Spleen (tissue), 11 donors: ENCODE measurements around the gene COQ4. TPM values are rescaled to one million over a fixed set of nuclear protein-coding genes. Genes with fewer than 3 reads are reported as not detected.

Experiments used
- DNase-seq: peaks from one replicate; pipeline ENCODE4 v3.0.0-alpha.2; 2020
- H3K27ac ChIP-seq, 8 donors: fragments of 200-600 bp; sonication (generic) in 7 of 8; 1 replicate in 4 of 8; 2 replicates in 4 of 8; pipeline versions ENCODE4 v1.5.0 to v1.8.0; 2016 to 2021; ENCODE audit warnings: inconsistent platforms in 4 of 8, mild to moderate bottlenecking in 4 of 8, moderate library complexity in 1 of 8
- H3K27me3 ChIP-seq, 7 donors: fragments of 200-600 bp; sonication (generic) in 6 of 7; replicated peaks in 1 of 7; 1 replicate in 4 of 7; 2 replicates in 3 of 7; pipeline versions ENCODE4 v1.5.0 to v1.8.0; 2016 to 2021; ENCODE audit warnings: inconsistent platforms in 3 of 7, mild to moderate bottlenecking in 1 of 7
- H3K36me3 ChIP-seq, 6 donors: fragments of 200-600 bp; sonication (generic) in 5 of 6; 1 replicate in 4 of 6; 2 replicates in 2 of 6; pipeline versions ENCODE4 v1.5.0 to v1.8.0; 2016 to 2021; ENCODE audit warnings: inconsistent platforms in 2 of 6
- H3K4me1 ChIP-seq, 6 donors: fragments of 200-600 bp; sonication (generic) in 5 of 6; 1 replicate in 3 of 6; 2 replicates in 3 of 6; pipeline versions ENCODE4 v1.5.0 to v1.8.0; 2016 to 2021; ENCODE audit warnings: inconsistent platforms in 3 of 6
- H3K4me3 ChIP-seq, 8 donors: fragments of 200-600 bp; sonication (generic) in 7 of 8; 1 replicate in 4 of 8; 2 replicates in 4 of 8; pipeline versions ENCODE4 v1.5.0 to v1.8.0; 2016 to 2021; ENCODE audit warnings: inconsistent platforms in 4 of 8, mild to moderate bottlenecking in 4 of 8, moderate library complexity in 2 of 8
- H3K9me3 ChIP-seq, 8 donors: fragments of 200-600 bp; sonication (generic) in 7 of 8; 1 replicate in 4 of 8; 2 replicates in 4 of 8; pipeline versions ENCODE4 v1.5.0 to v1.8.0; 2016 to 2021; ENCODE audit warnings: inconsistent platforms in 4 of 8
- POLR2A ChIP-seq, 3 donors: fragments of 450-650 bp; IDR thresholded peaks; one replicate each; pipeline ENCODE4 v1.5.1; 2017; ENCODE audit warnings: antibody characterized with exemption in 3 of 3, mild to moderate bottlenecking in 1 of 3
- POLR2AphosphoS5 ChIP-seq, 3 donors: sonication (generic); formaldehyde crosslinking; IDR thresholded peaks; one replicate each; pipeline ENCODE4 v1.5.1; 2017; ENCODE audit warnings: antibody characterized with exemption in 3 of 3
- WGBS, 5 donors: extraction: QIAGEN DNeasy Blood & Tissue Kit in 3 of 5; methylation state at CpG; one replicate each; pipeline versions ENCODE4 v1.1.5 to v1.1.7; 2013 to 2018; 5-methylcytosine and 5-hydroxymethylcytosine counted together
- intact Hi-C: fragments of 100-400 bp; cut with DNase I; formaldehyde crosslinking; loops from one replicate; pipeline ENCODE4 v1.15.0; 2023; ENCODE audit warnings: low total_unique reads
- polyA plus RNA-seq, 3 donors: library from polyadenylated mRNA; stranded (reverse); fragments of 200-250 nt; gene quantifications; one replicate each; pipeline ENCODE4 v1.2.1, GENCODE V29; 2013
- total RNA-seq, 7 donors: library from RNA; depleted of rRNA in 3 of 7; stranded (reverse); fragments of >200 nt in 3 of 7; fragmentation: NEBNext Ultra II Directional in 4 of 7; extraction: Animal tissue kit (Norgen Biotek cat#: 25700) in 4 of 7; gene quantifications; one replicate each; pipeline versions ENCODE4 v1.1.0 to v1.2.1, GENCODE V29; 2016 to 2021
- TF ChIP-seq, protein P1 (sequence below), 11 experiments: fragments of 200-600 bp in 7 of 11; fragments of 450-650 bp in 4 of 11; sonication (generic) in 4 of 11; IDR thresholded peaks in 8 of 11; conservative IDR thresholded peaks in 3 of 11; 1 replicate in 7 of 11; 2 replicates in 4 of 11; pipeline versions ENCODE4 v1.4.0 to v1.8.0; 2016 to 2021; ENCODE audit warnings: antibody characterized with exemption in 11 of 11, inconsistent platforms in 4 of 11, mild to moderate bottlenecking in 1 of 11
- donor health status: healthy with polysubstance abuse.
- donor health status: DM: no; HTN: no; CAD: no; lungs with moderate emphysema.
- donor health status: DM: no; HTN: no; CAD: no.
- donor health status: Bipolar disorder and iron deficiency.
- donor health status: healthy.
- donor health status: DM: no; HTN: no; CAD: no.
- donor health status: DM: yes; HTN: yes; CAD: no.

The COQ4 gene
- total and polyA plus RNA-seq, 10 donors: 23.9 to 63.7 (median 38.2) TPM

GRCh38 chr9:128339761-128340690 lies 17.4 kb downstream of the COQ4 start, which contains the start of gene SLC27A4:
Gene SLC27A4, plus strand, starts transcription at chr9:128340527. Its CDS starts 2,606 bp downstream, at chr9:128343133.
- Histone ChIP-seq H3K36me3 (peaks cover 0 to 29% (median 16%) of the 10 kb centered on the region in 6 donors), H3K4me1 (peaks cover 7 to 26% (median 19%) of the 10 kb centered on the region in 6 donors), H3K27ac (peak within 1 kb of the TSS; percentile 29 to 89 (median 76)), H3K4me3 (peak within 1 kb of the TSS; percentile 66 to 96 (median 78)), H3K27me3 (no peaks in the 10 kb centered on the region), H3K9me3 (no peaks in the 10 kb centered on the region)
- WGBS, 5 donors: 7 to 27% (median 10%) methylated on average over 14 to 75 of the region's 75 CpGs
- DNase-seq: peak; percentile 95
- intact Hi-C loops: no loop called here
- TF ChIP-seq, protein P1, sequence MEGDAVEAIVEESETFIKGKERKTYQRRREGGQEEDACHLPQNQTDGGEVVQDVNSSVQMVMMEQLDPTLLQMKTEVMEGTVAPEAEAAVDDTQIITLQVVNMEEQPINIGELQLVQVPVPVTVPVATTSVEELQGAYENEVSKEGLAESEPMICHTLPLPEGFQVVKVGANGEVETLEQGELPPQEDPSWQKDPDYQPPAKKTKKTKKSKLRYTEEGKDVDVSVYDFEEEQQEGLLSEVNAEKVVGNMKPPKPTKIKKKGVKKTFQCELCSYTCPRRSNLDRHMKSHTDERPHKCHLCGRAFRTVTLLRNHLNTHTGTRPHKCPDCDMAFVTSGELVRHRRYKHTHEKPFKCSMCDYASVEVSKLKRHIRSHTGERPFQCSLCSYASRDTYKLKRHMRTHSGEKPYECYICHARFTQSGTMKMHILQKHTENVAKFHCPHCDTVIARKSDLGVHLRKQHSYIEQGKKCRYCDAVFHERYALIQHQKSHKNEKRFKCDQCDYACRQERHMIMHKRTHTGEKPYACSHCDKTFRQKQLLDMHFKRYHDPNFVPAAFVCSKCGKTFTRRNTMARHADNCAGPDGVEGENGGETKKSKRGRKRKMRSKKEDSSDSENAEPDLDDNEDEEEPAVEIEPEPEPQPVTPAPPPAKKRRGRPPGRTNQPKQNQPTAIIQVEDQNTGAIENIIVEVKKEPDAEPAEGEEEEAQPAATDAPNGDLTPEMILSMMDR (IDR thresholded peaks at IDR 0.05 in 8 of 11, conservative IDR thresholded peaks at IDR 0.05 in 3 of 11): no peak
- TF ChIP-seq POLR2A (IDR thresholded peaks at IDR 0.05): no peak
- TF ChIP-seq POLR2AphosphoS5 (IDR thresholded peaks at IDR 0.05): peak; percentile 37 to 67 (median 65)

DNA sequence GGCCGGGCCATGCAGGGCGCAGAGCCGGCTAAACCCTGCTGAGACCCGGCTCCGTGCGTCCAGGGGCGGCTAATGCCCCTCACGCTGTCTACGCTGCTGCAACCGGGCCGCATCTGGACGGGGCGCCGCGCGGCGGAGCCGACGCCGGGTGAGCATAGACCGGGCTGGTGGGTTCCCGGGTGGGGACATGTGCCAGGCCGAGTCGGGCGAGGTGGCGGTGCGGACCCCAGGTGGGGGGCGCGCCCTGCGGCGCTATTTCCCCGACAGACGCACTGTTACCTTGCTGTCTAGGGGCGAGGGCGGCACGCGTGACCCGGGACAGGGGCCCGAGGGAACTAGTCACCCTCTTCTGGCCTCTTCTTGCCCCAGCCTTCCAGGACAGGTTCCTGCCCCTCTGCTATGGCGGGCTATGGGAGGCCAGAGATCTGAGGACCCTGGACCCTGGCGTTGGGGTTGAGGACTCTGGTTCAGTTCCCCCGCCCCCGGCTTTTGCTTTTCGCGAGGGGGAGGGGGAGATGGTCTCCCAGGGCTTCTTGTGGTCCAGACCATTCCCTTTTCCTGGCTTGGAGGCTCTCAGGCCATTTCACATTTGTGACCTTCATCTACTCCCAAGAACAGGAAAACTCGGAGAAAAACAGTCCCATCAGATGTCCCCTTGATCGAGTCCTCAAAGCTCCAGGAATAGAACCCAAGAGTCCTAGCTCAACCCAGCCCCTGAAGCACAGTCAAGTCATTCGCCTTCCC lies 18.2 kb downstream of the COQ4 start:
- Histone ChIP-seq H3K36me3 (peaks cover 0 to 37% (median 25%) of the 10 kb centered on the region in 6 donors), H3K9me3 (no peaks in the 10 kb centered on the region), H3K4me3 (peak overlapping the region; percentile 66 to 96 (median 78)), H3K27me3 (no peaks in the 10 kb centered on the region), H3K4me1 (peaks cover 7 to 26% (median 19%) of the 10 kb centered on the region in 6 donors), H3K27ac (peak overlapping the region in 6 of 8 donors; percentile 73 to 89 (median 81))
- intact Hi-C loops: no loop called here
- DNase-seq: no peak
- WGBS, 5 donors: 0 to 3% (median 1%) methylated on average over 37 to 48 of the region's 48 CpGs
- no peak for TF ChIP-seq POLR2A (IDR thresholded peaks at IDR 0.05)
- TF ChIP-seq POLR2AphosphoS5 (IDR thresholded peaks at IDR 0.05): no peak
- TF ChIP-seq, protein P1 (IDR thresholded peaks at IDR 0.05 in 8 of 11, conservative IDR thresholded peaks at IDR 0.05 in 3 of 11): no peak

DNA sequence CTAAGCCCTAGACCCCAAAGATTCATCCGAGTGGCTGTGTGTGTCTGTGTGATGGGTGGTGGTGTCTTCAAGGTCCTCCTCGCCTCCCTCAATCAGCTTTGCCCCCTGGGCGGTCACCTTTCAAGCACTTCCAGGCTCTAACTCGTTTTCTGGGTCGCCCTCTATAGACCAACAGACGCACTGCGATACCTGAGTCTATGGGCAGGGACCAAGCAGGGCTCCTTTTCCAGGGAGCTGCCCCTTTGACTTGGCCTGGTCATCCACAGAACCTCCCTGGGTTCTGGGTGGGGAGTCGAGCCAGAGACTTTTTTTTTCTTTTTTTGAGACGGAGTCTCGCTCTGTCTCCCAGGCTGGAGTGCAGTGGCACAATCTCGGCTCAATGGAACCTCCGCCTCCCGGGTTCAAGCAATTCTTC lies 18.8 kb downstream of the COQ4 start:
- Histone ChIP-seq H3K4me3 (peak overlapping the region; percentile 66 to 96 (median 78)), H3K27me3 (no peaks in the 10 kb centered on the region), H3K9me3 (no peaks in the 10 kb centered on the region), H3K27ac (peak overlapping the region in 3 of 8 donors; percentile 83 to 89 (median 86)), H3K4me1 (peaks cover 7 to 26% (median 19%) of the 10 kb centered on the region in 6 donors), H3K36me3 (peaks cover 0 to 43% (median 31%) of the 10 kb centered on the region in 6 donors)
- intact Hi-C loops: no loop called here
- 33 to 37% (median 36%) methylated on average over 13 of the region's 13 CpGs for WGBS, 5 donors
- TF ChIP-seq POLR2AphosphoS5 (IDR thresholded peaks at IDR 0.05): no peak
- TF ChIP-seq, protein P1 (IDR thresholded peaks at IDR 0.05 in 8 of 11, conservative IDR thresholded peaks at IDR 0.05 in 3 of 11): peak in 10 of 11 experiments; percentile 28 to 78 (median 59)
- no peak for TF ChIP-seq POLR2A (IDR thresholded peaks at IDR 0.05)
- peak; percentile 79 for DNase-seq
